ENCODE results near the gene ROR1. TPM values are rescaled to one million over a fixed set of nuclear protein-coding genes. Genes with fewer than 3 reads are reported as not detected.

Gene ROR1
- polyA plus RNA-seq, 3 donors from 2014 or later, result 1.1 to 3.3 (median 1.2) TPM

GRCh38 chr1:64114012-64114525, 340.3 kb downstream of the ROR1 start:
- DNase-seq, result no peak
- no peak overlapping the region for H3K27ac Mint-ChIP-seq
- H3K27me3 Mint-ChIP-seq (ENCODE audit: low read depth in 3 of 3), result peaks cover 0 to 2% (median 0%) of the 10 kb centered on the region in 3 donors
- H3K36me3 Mint-ChIP-seq, result no peaks in the 10 kb centered on the region
- H3K4me1 Mint-ChIP-seq, result no peaks in the 10 kb centered on the region
- no peak overlapping the region for H3K4me3 Mint-ChIP-seq
- H3K9me3 Mint-ChIP-seq, result no peaks in the 10 kb centered on the region

DNA sequence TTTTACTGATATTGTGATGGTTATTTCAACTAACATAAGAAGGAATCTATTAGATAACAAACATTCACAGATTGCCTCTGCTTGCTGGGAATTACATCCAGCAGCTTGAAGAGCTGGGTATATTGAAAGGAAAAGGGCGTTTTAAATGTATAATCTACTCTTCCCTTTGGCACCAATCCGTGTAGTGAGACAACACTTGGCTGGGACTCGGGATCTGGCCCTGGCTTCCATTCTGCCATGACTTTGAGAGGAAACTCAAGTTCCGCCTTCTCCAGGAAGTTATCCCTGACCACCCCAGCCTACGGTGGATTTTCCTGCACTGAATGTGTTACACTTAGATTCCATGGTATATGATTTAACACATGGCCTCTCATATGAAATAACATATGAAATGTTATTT, 342.7 kb downstream of the ROR1 start:
- no peak for DNase-seq
- Mint-ChIP-seq H3K27me3 (ENCODE audit: low read depth in 3 of 3) (peaks cover 0 to 4% (median 0%) of the 10 kb centered on the region in 3 donors), H3K9me3 (no peaks in the 10 kb centered on the region), H3K27ac (no peak overlapping the region), H3K4me3 (no peak overlapping the region), H3K4me1 (no peaks in the 10 kb centered on the region), H3K36me3 (no peaks in the 10 kb centered on the region)

- Mint-ChIP-seq H3K4me1 (no peaks in the 10 kb centered on the region), H3K27ac (no peak overlapping the region), H3K4me3 (no peak overlapping the region), H3K27me3 (ENCODE audit: low read depth in 3 of 3) (peaks cover 0 to 4% (median 0%) of the 10 kb centered on the region in 3 donors), H3K9me3 (no peaks in the 10 kb centered on the region), H3K36me3 (no peaks in the 10 kb centered on the region)
- DNase-seq, result no peak
Observed at GRCh38 chr1:64117492-64117891, 343.7 kb downstream of the ROR1 start.

- Mint-ChIP-seq H3K27me3 (ENCODE audit: low read depth in 3 of 3) (peaks cover 0 to 4% (median 1%) of the 10 kb centered on the region in 3 donors), H3K9me3 (no peaks in the 10 kb centered on the region), H3K4me1 (no peaks in the 10 kb centered on the region), H3K4me3 (no peak overlapping the region), H3K27ac (no peak overlapping the region), H3K36me3 (no peaks in the 10 kb centered on the region)
- DNase-seq, result no peak
Observed at GRCh38 chr1:64121766-64122385, 348.1 kb downstream of the ROR1 start.

GRCh38 chr1:64122588-64122987, 348.8 kb downstream of the ROR1 start:
- Mint-ChIP-seq H3K9me3 (no peaks in the 10 kb centered on the region), H3K4me1 (no peaks in the 10 kb centered on the region), H3K36me3 (no peaks in the 10 kb centered on the region), H3K4me3 (no peak overlapping the region), H3K27me3 (ENCODE audit: low read depth in 3 of 3) (peaks cover 0 to 4% (median 1%) of the 10 kb centered on the region in 3 donors), H3K27ac (no peak overlapping the region)
- no peak for DNase-seq

- Mint-ChIP-seq H3K9me3 (no peaks in the 10 kb centered on the region), H3K27ac (no peak overlapping the region), H3K4me1 (no peaks in the 10 kb centered on the region), H3K4me3 (no peak overlapping the region), H3K36me3 (no peaks in the 10 kb centered on the region), H3K27me3 (ENCODE audit: low read depth in 3 of 3) (peaks cover 1 to 4% (median 4%) of the 10 kb centered on the region in 3 donors)
- DNase-seq, result no peak
Observed at GRCh38 chr1:64124704-64125440, 351.1 kb downstream of the ROR1 start.

DNA sequence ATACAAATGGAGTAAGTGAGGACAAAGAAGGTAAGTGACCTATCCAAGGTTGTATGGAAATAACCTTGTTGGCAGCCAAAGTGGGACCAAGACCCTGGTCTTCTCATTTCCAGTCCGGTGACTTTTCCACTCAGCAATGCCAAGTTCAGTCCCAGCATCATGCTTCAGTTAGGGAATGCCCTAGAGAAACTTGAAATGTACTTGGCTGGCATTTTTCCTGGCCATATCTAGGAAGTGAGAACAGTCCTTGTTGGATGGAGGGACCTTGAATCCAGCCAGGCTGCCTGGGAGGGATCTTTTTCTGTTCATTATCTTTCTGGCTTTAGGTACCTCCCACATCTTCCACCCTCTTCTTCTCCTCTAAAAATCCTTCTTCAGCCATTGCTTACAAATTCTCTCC, 352.8 kb downstream of the ROR1 start:
- Mint-ChIP-seq H3K4me1 (no peaks in the 10 kb centered on the region), H3K4me3 (no peak overlapping the region), H3K9me3 (no peaks in the 10 kb centered on the region)

DNA sequence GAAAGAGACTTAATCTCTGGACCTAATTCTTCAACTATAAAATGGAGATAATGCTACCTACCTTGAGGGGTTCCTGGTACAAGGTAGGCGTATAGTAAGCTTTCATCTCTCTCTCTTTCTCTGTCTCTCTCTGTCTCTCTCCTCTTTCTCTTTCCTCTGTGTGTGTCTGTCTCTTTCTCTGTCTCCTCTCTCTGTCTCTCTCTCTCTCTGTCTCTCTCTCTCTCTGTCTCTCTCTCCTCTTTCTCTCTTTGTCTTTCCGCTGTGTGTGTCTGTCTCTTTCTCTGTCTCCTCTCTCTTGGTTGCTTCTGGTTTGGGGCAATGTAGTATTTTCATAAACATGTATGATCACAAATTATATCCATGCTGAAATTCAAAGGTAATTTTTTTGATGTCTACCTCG, 353.5 kb downstream of the ROR1 start:
- DNase-seq, result no peak
- Mint-ChIP-seq H3K4me3 (no peak overlapping the region), H3K27me3 (ENCODE audit: low read depth in 3 of 3) (peaks cover 0 to 4% (median 1%) of the 10 kb centered on the region in 3 donors), H3K36me3 (no peaks in the 10 kb centered on the region), H3K4me1 (no peaks in the 10 kb centered on the region), H3K9me3 (no peaks in the 10 kb centered on the region), H3K27ac (no peak overlapping the region)

More for the DNA sequence above, 352.8 kb downstream of the ROR1 start:
- no peaks in the 10 kb centered on the region for H3K36me3 Mint-ChIP-seq
- peaks cover 0 to 4% (median 1%) of the 10 kb centered on the region in 3 donors for H3K27me3 Mint-ChIP-seq (ENCODE audit: low read depth in 3 of 3)
- DNase-seq, result no peak
- H3K27ac Mint-ChIP-seq, result no peak overlapping the region

GRCh38 chr1:64129701-64130100, 355.9 kb downstream of the ROR1 start:
- H3K4me3 Mint-ChIP-seq, result no peak overlapping the region
- no peak overlapping the region for H3K27ac Mint-ChIP-seq
- H3K27me3 Mint-ChIP-seq (ENCODE audit: low read depth in 3 of 3), result peaks cover 1 to 5% (median 4%) of the 10 kb centered on the region in 3 donors
- DNase-seq, result no peak
- no peaks in the 10 kb centered on the region for H3K4me1 Mint-ChIP-seq
- no peaks in the 10 kb centered on the region for H3K36me3 Mint-ChIP-seq
- no peaks in the 10 kb centered on the region for H3K9me3 Mint-ChIP-seq

GRCh38 chr1:64131155-64131554, 357.3 kb downstream of the ROR1 start:
- no peaks in the 10 kb centered on the region for H3K4me1 Mint-ChIP-seq
- peaks cover 1 to 5% (median 4%) of the 10 kb centered on the region in 3 donors for H3K27me3 Mint-ChIP-seq (ENCODE audit: low read depth in 3 of 3)
- H3K9me3 Mint-ChIP-seq, result no peaks in the 10 kb centered on the region
- no peak overlapping the region for H3K4me3 Mint-ChIP-seq
- H3K36me3 Mint-ChIP-seq, result no peaks in the 10 kb centered on the region
- H3K27ac Mint-ChIP-seq, result no peak overlapping the region
- DNase-seq, result no peak

DNA sequence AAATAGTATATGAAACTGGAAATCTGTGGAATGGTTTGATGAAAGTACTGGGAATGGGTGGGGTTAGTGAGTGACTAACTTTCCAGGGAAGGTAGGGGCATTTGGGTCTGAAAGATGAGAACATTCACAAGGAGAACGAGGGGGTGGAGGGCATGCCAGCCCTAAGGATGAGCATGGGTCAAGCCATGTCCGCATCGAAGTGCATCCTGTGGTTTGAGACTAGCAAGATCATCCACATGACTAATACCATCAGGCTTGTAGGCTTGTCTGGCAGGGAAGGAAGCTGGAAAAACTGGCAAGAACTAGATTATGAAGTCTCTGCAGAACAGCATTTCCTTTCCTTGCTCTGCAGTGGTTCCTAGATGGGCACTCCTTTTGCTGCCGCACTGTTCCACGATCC, 359.2 kb downstream of the ROR1 start:
- Mint-ChIP-seq H3K27me3 (ENCODE audit: low read depth in 3 of 3) (peaks cover 0 to 5% (median 4%) of the 10 kb centered on the region in 3 donors), H3K36me3 (no peaks in the 10 kb centered on the region), H3K9me3 (no peaks in the 10 kb centered on the region), H3K4me3 (no peak overlapping the region), H3K4me1 (no peaks in the 10 kb centered on the region), H3K27ac (no peak overlapping the region)
- no peak for DNase-seq

DNA sequence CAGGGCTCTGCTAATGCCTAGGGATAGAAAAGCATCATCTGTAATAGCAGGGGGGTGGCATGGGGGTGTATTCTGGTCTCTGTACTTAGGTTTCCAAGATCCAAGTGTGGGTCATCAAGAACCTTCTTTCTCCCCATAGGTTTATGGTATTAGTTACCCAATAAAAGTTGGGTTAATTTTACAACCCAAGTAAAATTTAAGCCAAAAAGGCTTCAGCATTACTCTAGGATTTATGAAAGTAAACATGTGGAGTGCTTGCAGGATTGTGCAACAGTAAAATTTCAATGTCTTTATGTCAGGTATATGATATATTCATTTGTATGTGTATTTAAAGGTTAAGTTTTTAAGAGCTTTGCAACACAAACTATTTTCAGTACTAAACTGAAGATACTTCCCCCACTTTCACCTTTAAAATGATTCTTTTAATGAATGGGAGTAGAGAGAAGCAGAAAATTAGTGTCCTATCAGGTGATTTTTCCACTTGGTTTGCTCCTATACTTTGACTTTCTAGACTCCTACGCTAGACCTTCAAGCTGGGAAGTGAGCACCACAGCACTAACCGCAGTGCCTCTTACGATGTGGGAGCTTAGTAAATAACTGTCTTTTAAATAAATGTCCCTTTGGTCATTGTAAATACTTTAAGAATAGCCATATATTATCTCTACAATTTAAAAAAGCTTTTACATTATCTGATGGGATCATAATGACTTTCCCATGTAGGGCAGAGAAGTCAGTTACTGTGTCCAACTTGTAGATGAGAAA, 361.8 kb downstream of the ROR1 start:
- Mint-ChIP-seq H3K27ac (no peak overlapping the region), H3K27me3 (ENCODE audit: low read depth in 3 of 3) (peaks cover 0 to 8% (median 0%) of the 10 kb centered on the region in 3 donors), H3K9me3 (no peaks in the 10 kb centered on the region), H3K36me3 (no peaks in the 10 kb centered on the region), H3K4me3 (no peak overlapping the region), H3K4me1 (no peaks in the 10 kb centered on the region)
- no peak for DNase-seq

DNA sequence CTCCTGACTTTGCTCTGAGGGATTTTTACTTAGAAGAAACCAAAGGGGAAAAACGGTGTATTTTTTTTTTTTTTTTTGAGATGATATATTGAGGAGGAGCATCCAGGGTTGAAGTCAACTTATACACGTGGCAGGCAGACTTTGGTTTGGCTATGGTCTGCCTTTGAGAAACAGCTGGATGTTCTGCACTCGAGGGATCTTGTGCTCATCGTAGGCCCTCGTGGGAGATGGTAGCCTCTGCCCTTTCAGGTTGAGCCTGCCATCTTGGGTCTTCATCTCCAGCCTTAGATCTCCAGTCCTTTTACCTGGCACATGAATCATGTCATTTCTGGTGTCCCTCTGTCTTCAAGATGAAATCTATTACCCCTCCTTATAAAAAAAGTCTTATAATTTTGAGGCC, 362.5 kb downstream of the ROR1 start:
- Mint-ChIP-seq H3K27me3 (ENCODE audit: low read depth in 3 of 3) (peaks cover 0 to 8% (median 0%) of the 10 kb centered on the region in 3 donors), H3K9me3 (no peaks in the 10 kb centered on the region), H3K27ac (no peak overlapping the region), H3K4me1 (no peaks in the 10 kb centered on the region), H3K36me3 (no peaks in the 10 kb centered on the region), H3K4me3 (no peak overlapping the region)
- no peak for DNase-seq
